ENCODE measurements around the gene FASTKD2.

DNA sequence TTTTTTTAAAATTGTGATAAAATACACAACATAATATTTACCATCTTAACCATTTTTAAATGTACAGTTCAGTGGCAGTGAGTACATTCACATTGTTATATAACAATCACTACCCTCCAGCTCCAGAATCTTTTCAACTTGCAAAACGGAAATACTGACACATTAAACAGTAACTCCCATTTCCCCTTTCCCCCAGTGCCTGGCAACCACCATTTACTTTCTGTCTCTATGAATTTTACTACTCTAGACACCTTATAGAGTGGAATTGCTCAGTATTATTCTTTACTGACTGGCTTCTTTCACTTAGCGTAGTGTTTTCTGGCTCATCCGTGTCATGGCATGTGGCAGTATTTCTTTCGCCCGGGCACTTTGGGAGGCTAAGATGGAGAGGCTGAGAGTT, 32.6 kb downstream of the FASTKD2 start:
- TF ChIP-seq, protein P1, sequence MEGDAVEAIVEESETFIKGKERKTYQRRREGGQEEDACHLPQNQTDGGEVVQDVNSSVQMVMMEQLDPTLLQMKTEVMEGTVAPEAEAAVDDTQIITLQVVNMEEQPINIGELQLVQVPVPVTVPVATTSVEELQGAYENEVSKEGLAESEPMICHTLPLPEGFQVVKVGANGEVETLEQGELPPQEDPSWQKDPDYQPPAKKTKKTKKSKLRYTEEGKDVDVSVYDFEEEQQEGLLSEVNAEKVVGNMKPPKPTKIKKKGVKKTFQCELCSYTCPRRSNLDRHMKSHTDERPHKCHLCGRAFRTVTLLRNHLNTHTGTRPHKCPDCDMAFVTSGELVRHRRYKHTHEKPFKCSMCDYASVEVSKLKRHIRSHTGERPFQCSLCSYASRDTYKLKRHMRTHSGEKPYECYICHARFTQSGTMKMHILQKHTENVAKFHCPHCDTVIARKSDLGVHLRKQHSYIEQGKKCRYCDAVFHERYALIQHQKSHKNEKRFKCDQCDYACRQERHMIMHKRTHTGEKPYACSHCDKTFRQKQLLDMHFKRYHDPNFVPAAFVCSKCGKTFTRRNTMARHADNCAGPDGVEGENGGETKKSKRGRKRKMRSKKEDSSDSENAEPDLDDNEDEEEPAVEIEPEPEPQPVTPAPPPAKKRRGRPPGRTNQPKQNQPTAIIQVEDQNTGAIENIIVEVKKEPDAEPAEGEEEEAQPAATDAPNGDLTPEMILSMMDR (IDR thresholded peaks at IDR 0.05; ENCODE audit: extremely low read depth in 1 of 2, insufficient read depth in 1 of 2, low read depth in 1 of 2, low read length in 2 of 2), result no peak
- no peak for TF ChIP-seq POLR2A (IDR thresholded peaks at IDR 0.05; ENCODE audit: low read depth, low read length)

Measured in endothelial cell of umbilical vein (primary cell).